Articular chondrocyte of knee joint (primary cell): ENCODE measurements around the gene ZNF432. TPM values are rescaled to one million over a fixed set of nuclear protein-coding genes. Genes with fewer than 3 reads are reported as not detected.

Experiments
- total RNA-seq: library from RNA; depleted of rRNA; stranded (reverse); fragments of >200 nt; gene quantifications from 2 replicates; pipeline ENCODE4 v1.2.3, GENCODE V29; 2012

ZNF432 gene
- total RNA-seq, result 11.0 and 14.8 TPM in 2 replicates

GRCh38 chr19:52048555-52049501 lies at the start of gene ZNF432:
Gene ZNF432, minus strand, starts transcription at chr19:52048838. Its CDS starts 1,970 bp downstream, at chr19:52046868.

GRCh38 chr19:52095172-52096014 lies 46.8 kb upstream of the ZNF432 start, which contains the start of gene ZNF841:
Gene ZNF841, minus strand, starts transcription at chr19:52095765. Its CDS starts 10,964 bp downstream, at chr19:52084801.

GRCh38 chr19:52028027-52028779 lies 20.4 kb downstream of the ZNF432 start, which contains the start of gene ZNF614:
Gene ZNF614, minus strand, starts transcription at chr19:52028379. Its CDS starts 2,634 bp downstream, at chr19:52025745.

GRCh38 chr19:52007806-52008557 lies 40.7 kb downstream of the ZNF432 start, which contains the start of gene ZNF615:
Gene ZNF615, minus strand, starts transcription at chr19:52008211. Its CDS starts 4,500 bp downstream, at chr19:52003711.

GRCh38 chr19:51986309-51987291 lies 62.0 kb downstream of the ZNF432 start, which contains the start of gene ZNF350:
Gene ZNF350, minus strand, starts transcription at chr19:51986840. Its CDS starts 12,480 bp downstream, at chr19:51974360.

Other genes starting within 250 kb of the ZNF432 start
- gene ZNF577, start 160.9 kb downstream of the ZNF432 start, total RNA-seq, result 10.6 and 11.2 TPM in 2 replicates
- gene ZNF649, start 143.8 kb downstream of the ZNF432 start, total RNA-seq, result 5.5 and 8.0 TPM in 2 replicates
- gene ZNF613, start 121.4 kb downstream of the ZNF432 start, total RNA-seq, result 7.3 and 9.0 TPM in 2 replicates
- 11.2 and 17.9 TPM in 2 replicates for gene ZNF350, start 62.0 kb downstream of the ZNF432 start, total RNA-seq
- gene ZNF615, start 40.6 kb downstream of the ZNF432 start, total RNA-seq, result 16.0 and 17.8 TPM in 2 replicates
- 14.2 and 15.3 TPM in 2 replicates for gene ZNF614, start 20.5 kb downstream of the ZNF432 start, total RNA-seq
- gene ZNF841, start 46.9 kb upstream of the ZNF432 start, total RNA-seq, result 26.9 and 39.0 TPM in 2 replicates
- 9.1 and 12.5 TPM in 2 replicates for gene ZNF616, start 91.1 kb upstream of the ZNF432 start, total RNA-seq
- 13.6 and 13.9 TPM in 2 replicates for gene ZNF836, start 122.8 kb upstream of the ZNF432 start, total RNA-seq
- gene PPP2R1A, start 141.2 kb upstream of the ZNF432 start, total RNA-seq, result 155 TPM in 2 replicates
- 16.1 and 16.7 TPM in 2 replicates for gene ZNF766, start 220.7 kb upstream of the ZNF432 start, total RNA-seq
- gene ZNF480, start 248.3 kb upstream of the ZNF432 start, total RNA-seq, result 12.4 and 13.8 TPM in 2 replicates